ENCODE measurements around the gene CXCL1.

CXCL1 gene

DNA sequence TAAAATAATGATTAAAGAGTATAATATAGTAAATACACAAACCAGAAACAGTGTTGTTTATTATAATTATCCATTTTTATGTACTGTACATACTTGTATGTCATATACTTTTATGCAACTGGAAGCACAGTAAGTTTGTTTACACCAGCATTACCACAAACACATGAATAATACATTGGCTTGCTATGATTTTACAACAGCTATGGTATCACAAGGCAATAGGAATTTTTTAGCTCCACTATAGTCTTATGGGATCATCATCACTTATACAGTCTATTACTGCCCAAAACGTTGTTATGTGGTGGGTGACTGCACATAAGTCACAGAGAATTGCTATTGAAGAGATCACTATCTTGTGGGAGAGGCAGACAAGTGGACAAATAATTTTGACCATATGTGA, 17.9 kb upstream of the CXCL1 start:
- DNase-seq (ENCODE audit: low read depth, low spot score), result no peak

DNA sequence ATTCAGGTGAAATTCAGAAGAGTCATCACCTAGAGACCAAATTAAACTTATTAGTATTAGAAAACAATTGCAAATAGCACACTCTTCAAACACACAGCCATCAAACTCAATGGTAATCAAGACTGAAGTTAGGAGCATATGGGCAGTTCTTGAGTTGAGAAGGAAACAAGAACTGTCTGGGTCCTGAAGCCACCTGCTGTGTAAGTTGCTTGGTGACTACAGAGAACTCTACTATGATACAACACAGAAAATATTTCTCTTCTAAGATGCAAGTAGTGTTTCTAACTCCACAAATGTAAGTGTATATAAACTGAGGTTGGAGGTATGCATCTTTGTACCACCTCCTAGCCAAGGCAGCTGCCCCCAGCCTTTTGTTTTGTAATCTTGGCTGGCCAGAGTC, 16.4 kb upstream of the CXCL1 start:
- no peak for DNase-seq (ENCODE audit: low read depth, low spot score)

DNA sequence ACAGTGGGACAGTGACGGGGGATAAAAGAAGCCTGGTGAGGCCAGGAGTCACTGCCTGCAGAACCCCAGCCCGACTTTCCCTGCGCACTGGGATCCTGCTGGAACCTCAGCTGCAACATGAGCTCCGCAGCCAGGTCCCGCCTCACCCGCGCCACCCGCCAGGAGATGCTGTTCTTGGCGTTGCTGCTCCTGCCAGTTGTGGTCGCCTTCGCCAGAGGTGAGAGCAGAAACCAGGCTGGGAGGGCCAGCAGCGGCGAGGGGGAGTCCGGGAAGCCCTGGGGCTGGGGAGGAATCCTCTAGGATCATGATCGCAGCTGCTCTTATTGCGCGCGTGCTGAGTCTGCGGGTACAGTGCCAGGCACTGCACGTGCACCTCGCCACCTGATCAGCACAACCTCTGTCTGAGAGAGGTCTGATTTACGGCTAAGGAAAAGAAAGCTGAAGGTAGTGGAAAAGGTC, 15.9 kb upstream of the CXCL1 start, which contains the start of gene PF4V1:
PF4V1 (plus strand) TSS at position 51 of the 459 bp plus-strand sequence; CDS start at position 118, 67 bp downstream.
- no peak for DNase-seq (ENCODE audit: low read depth, low spot score)

DNA sequence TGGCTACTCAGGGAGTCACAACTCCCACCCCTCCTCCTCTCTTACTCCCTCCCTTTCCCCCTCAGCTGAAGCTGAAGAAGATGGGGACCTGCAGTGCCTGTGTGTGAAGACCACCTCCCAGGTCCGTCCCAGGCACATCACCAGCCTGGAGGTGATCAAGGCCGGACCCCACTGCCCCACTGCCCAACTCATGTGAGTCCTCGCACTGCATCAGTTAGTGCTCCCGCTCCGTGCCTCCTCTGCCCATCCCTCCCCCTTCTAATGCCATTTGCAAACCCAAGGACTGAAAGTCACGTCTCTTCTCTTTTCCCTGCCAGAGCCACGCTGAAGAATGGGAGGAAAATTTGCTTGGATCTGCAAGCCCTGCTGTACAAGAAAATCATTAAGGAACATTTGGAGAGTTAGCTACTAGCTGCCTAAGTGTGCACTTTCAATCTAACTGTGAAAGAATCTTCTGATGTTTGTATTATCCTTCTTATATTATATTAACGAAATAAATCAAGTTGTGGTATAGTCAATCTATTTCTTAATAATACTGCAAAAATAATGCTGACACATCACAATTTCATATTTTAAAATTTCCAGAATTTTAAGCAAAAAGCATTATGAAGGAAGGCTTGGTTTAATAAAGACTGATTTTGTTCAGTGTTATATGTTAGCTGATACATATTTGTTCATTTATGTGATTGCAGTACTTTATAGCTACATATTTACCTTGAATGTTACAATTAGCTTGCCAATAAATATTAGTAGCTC, 15.3 kb upstream of the CXCL1 start:
- DNase-seq (ENCODE audit: low read depth, low spot score), result no peak

DNA sequence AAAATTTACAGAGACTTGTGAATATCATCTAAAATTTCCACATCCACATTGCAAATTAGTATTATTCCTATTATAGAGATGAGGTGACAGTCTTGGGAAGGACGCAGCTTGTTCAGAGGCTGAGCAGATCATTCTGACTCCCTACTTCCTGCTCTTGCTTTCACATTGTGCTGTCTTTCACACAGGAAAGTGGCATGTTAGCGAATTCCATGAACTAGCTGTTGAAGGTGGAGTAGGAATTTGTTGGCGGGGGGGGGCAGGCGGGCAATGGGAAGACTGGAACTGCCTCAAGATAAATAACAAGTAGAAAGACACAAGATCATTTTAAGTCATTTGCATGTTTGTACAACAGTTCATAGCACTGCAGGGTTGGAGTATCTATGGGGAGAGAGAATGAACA, 13.8 kb upstream of the CXCL1 start:
- DNase-seq (ENCODE audit: low read depth, low spot score), result no peak

DNA sequence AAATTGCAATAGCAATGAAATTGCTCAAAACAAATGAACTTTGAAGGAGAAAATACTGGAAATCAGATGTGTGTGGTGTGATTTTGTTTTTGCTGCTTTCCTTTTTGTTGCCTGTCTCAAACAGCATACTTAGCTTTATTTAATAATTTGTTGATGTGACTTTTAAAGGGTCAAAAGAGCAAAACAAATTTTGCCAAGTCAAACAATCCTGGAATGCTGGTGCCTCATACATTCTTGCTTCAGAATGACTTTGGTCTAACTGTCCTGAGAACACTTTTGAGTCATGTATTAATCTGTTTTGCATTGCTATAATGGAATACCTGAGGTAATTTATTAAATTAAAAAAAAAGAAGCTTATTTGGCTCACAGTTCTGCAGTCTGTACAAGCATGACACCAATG, 12.7 kb upstream of the CXCL1 start:
- no peak for DNase-seq (ENCODE audit: low read depth, low spot score)

DNA sequence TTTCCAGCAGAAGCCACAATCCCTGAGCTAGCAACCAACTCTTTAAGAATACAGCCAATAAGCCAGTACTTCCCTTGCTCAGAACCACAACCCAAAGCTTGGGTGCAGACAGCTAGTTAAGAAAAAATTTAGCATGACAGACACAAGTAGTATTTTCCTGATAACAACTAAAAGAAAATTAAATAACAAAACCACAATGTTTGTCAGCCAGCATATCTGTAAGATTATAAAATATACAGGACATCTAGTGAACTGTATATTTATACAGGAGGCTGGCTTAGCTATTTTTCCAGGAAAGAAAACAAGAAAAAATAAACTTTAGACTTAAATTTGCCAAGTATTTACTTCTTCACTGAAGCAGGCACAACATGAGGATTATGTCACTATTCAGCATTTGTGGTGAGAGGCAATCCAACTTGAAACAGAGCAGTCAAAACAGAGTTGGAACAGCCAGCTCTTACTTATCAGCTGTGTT, 9.5 kb upstream of the CXCL1 start:
- DNase-seq (ENCODE audit: low read depth, low spot score), result no peak

DNA sequence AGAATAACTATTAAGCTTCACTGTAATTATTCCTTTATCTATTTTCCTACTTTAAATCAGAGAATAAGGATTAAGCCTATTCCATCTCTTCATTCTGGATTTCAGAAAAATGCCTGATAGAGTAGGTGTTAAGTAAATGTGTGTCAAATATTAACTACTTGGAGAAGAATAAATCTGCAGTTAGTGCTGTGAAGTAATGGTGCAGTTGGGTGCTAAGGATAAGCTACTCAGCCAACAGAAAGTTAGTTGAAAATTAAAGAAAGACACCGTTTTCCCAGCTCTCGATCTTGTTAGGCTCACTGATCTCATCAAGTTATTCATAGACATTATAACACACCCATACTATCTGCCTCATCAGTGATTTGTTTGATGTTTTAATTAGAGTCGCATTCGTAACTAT, 9.0 kb upstream of the CXCL1 start:
- no peak for DNase-seq (ENCODE audit: low read depth, low spot score)

DNA sequence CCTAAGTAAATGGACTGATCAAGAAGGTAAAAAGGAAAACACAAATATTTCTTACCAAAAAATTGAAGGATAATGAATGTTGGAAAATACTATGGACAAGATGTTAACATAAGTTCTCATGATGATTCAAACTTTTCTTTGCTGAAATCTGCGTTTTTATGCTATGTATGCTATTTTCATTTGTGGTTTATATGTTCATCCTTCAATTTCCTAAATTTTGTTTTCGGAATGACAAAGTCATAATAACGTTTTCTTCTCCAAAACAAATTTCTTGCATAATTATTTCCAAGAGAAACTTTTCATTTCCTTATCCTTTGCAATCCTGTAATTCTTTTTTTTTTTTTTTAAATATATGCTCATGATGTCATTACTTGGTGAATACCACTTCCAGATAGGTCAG, 8.3 kb upstream of the CXCL1 start:
- no peak for DNase-seq (ENCODE audit: low read depth, low spot score)

DNA sequence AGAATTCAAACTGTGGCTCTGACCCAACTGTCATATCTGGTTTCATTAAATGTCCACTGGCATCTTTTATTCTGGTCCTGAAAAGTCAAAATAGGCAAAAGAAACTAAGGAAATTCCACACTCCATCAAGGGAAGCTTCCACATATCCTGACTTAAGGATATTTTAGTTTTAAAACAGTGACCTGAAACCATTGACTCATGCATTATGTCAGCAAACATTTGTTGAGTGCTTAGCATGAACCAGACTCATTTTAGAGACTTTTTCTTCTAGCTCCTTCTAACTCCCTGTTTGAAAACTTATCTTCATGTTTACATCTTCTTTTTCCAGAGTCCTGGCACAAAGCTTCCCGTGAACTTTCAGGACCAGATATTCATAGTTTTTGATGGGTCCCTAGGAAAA, 6.9 kb upstream of the CXCL1 start:
- DNase-seq (ENCODE audit: low read depth, low spot score), result no peak

DNA sequence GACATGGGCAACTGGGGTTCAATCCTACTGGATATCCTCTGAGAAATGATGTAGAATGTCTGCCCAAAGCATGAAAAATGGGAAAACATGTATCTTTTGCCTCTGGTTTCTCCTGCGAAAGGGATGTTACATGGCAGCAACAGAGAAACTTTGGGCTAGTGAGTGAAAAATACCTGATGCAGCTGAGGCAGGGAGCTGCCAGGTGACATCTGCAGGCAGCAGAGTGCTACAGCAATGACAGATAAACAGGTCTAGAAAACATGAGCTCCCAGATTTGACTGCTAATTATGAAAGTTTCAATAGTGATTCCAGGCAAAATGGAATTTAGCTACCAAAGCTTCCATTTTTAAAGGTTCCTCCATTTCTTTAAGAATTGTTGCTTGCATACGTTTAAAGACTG, 4.8 kb upstream of the CXCL1 start:
- DNase-seq (ENCODE audit: low read depth, low spot score), result no peak

DNA sequence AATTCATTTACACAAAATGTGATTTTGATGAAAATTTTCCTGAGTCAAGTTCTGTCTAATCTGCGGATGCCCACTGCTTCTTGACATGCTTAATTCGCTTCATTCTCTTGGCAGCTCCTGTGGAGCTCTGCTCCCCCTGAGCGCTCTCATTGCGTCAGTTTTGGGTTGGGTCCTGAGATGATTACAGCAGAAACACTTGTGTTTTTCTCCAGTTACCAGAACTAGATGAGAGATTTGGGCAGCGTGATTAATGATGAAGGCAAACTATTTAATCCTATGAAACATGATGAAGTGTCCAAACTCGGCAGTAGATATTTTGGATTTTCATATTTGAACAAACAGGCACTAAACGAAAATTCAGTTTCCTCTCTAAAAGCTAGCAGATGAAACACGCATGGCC, 4.2 kb upstream of the CXCL1 start:
- no peak for DNase-seq (ENCODE audit: low read depth, low spot score)

DNA sequence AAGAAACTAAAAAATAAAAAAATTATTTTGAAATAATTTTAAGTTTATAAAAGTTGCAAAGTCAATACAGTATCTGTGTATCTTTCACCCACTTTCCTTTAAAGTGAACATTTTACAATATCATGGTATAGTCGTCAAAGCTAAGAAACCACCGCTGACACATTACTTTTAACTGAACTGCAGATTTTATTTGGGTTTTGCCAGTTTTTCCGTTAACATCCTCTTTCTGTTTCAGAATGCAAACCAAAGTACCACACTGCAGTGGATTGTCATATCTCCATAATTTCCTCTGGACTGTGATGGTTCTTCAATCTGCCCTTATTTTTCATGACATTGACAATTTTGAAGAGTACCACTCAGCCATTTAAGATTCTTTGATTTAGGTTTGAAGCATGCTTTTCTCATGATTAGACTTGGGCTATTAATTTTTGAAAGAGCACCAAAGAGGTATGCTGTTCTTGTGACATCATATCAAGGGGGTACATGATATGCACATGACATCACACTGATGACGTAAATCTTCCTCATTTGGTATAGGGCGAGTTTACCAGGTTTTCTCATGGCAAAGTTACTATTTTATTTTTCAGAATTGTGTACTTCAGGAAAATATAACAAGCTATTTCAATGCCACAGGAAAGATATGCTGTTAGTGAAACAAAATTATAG, 3.6 kb upstream of the CXCL1 start:
- DNase-seq (ENCODE audit: low read depth, low spot score), result no peak

DNA sequence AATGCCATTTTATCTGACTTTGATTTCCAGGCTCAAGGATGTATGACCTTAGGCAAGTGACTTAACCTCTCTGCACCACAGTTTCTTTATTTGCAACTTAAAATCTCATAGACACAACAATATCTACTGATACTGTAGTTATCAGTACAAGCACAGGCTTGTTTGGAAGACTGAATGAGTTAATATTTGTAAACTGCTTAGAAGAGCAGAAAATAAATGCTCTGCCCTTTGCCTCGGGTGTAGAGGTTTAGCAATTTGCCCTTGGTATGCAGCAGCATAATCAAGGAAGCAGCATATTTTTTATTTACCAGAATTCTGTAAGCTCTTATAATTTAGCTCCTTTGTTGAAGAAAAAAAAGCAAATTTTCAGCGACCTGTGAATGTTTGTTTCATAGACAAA, 2.9 kb upstream of the CXCL1 start:
- DNase-seq (ENCODE audit: low read depth, low spot score), result no peak

DNA sequence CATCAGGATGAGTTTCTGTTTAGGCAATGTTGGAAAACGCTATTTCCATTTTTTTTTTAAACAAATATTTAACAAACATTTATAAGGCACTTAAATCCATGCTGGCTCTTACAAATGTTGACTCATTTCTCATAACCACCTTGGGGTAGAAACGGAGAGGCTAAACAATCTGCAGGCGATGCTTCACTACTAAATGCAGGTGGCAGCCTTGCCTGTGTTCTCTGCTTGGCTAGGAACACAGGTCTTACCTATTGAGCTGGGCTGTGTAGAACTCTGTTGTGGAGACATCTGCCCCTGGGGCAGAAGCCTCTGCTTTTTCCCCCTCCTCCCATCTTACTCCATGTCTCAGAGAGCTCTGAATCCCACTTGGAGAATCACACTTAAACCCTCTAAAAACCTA, 1.4 kb upstream of the CXCL1 start:
- no peak for DNase-seq (ENCODE audit: low read depth, low spot score)

DNA sequence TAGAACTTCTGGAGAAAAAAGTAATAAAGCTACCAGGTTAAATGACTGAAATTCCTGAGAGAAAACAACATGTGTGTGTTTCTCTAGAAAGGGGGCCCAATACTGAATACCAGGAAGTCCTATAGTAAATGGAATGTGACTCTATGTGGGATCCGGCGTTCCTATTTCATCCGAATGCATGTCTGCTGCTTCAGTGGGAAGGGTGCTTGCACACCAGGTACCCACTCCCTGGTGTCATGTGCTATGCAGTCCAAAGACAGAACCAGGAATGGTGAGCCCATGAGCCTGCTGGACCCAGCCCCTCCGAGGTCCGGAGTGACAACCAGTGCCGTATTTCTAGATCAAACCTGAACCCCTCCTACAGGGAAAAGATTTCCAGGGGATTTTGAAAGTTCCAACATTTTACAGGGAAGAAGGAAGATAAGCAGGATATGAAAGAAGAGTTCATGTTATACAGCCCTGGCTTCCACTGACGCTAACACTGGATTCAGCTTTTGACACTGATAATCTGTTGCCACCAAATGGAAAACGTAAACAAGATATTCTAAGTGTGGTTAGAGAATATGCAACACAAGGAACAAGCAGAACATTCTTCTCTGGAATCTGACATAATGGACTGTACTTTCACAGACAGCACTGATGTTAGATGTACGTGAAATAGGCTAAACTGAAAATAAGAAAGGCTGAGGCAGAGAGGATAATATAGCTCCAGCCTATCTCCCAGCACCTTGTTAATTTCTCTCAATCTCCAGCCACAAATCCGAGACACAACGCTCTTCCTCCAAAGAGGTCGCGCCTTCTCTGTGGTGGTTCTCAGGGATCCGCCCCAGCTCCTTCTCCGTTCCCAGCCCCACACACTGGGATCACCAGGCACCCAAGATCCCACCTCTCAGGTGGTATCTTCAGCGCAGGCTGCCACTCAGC, 725 bp upstream of the CXCL1 start:
- DNase-seq (ENCODE audit: low read depth, low spot score), result no peak

DNA sequence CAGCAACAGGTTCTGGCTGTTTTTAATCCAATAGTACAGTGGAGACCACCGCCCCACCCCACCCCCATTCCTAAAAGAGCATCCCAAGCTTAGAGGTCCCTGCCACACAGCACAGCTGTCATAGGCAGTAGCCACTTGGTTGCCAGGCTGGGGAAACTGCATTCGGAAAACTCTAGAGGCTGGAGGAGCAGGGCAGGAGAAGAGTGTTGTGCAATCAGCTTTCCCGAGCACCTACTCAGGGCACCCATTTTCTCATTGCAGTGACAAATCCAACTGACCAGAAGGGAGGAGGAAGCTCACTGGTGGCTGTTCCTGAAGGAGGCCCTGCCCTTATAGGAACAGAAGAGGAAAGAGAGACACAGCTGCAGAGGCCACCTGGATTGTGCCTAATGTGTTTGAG, 1.1 kb downstream of the CXCL1 start:
- DNase-seq (ENCODE audit: low read depth, low spot score), result no peak

DNA sequence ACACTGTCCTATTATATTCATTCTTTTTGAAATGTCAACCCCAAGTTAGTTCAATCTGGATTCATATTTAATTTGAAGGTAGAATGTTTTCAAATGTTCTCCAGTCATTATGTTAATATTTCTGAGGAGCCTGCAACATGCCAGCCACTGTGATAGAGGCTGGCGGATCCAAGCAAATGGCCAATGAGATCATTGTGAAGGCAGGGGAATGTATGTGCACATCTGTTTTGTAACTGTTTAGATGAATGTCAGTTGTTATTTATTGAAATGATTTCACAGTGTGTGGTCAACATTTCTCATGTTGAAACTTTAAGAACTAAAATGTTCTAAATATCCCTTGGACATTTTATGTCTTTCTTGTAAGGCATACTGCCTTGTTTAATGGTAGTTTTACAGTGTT, 1.6 kb downstream of the CXCL1 start:
- DNase-seq (ENCODE audit: low read depth, low spot score), result no peak

DNA sequence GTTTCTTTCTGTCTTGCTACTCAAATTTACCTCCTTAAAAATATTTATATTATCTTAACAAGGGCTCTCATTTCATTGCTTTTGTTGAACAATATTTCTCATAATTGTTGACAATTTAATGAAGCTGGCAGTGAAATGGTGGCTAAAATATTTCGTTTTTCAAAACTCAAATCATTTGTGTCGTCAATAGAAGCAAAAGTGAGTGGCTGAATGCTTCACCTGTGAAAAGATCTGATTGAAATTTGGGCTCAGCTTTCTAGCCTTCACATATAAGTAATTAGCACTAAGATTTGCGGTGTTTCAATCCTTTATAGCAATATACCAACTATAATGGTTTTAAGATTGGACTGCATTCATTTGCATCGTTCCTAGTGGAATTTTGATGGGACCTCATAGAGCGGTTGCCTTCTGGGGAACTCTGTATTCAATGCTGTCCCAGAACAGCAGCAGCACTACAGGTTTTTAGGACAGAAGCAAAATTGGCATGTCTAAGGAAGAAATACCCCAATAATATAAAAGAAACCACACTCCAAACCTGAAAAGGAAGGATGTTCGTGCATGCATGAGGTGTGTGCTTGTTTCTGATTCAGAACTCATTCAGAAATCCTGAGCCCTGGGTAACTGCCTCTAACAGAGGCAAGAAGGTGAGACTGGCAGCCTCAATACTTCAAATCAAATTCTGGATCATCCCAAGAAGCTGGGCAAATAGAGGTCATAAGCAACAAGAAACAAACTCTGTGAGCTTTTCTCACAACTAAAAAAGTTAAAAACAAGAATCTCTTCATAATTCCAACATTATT, 2.5 kb downstream of the CXCL1 start:
- DNase-seq (ENCODE audit: low read depth, low spot score), result no peak

DNA sequence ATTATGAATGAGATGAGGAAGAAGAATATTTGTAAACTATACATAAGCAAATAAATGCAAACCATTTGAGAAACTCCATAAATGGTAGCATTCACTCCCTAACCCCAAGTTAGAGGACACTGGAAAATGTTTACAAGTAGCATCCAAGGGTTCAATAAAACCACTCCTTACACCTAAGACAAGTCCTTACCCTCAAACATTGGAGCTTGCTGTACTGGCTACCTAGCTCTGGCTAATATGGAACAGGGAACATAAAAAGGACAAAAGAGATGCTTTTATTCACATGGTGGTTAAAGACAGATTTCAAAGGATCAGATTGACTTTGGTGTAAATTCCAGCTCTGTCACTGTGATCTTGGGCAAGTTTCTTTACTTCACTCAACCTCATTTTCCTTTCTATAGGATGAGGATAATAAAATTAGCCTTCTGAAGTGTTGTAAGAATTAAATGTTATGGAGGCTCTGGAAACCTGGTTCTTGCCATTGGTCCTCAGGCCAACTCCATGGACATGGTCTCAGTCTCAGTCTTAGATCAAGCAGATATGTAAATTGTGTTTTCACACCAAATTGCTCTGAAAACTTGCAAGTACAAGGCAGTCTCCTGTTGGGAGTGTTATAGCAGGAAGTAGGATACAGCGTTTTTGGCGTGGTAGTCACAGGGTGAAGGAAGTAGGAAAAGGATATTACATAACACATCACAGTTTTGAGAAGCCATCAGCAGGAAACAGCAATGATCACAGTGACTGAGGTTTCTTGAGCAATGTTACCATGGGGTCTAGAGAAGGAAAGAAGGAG, 3.3 kb downstream of the CXCL1 start:
- DNase-seq (ENCODE audit: low read depth, low spot score), result no peak

DNA sequence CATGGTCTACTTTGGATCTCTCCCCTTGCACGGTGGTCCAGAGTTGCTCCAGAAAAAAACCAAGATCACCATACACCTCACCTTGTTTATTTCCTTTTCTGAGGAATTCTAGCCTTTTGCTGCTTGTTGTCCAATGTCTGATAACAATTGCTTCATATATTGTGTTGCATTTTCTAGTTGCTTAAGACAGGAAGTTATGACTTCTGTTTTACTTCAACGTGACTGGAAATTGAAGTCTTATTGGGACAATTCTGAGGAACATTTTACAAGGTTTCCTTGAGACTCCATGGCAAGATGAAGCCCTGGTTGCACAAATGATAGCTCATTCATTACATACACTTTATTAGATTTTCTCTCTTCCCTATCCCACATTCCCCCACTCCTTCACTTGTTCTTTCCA, 5.2 kb downstream of the CXCL1 start:
- DNase-seq (ENCODE audit: low read depth, low spot score), result no peak
